HG03175 (cell line): ENCODE results near the gene ABCA13.

Source experiments
- ATAC-seq: cut with Tn5 transposase; IDR thresholded peaks from one replicate; pipeline ENCODE4 v1.9.1; 2021; ENCODE audit warnings: mild to moderate bottlenecking, moderate library complexity; ENCODE audit not compliant: unreplicated experiment

Gene ABCA13

DNA sequence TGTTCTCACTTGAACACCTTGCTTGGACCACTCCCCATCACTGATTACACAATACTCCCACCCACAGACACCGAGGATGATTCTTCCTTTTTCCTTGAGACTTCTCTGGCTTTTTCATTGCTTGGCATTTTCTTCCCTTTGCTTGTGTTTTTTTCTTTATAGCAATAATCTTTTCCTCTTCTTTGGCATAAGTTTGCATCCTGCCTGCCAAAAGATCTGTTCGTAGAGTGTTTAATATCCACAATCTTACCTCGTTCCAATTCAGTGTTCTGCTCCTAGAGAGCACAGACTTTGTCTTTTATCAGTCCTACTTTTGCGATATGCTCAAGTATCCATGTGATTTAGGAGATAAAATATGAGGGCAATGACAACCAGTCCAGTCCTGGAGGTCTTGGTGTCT is 449.8 kb downstream of the ABCA13 start:
- ATAC-seq: no peak

DNA sequence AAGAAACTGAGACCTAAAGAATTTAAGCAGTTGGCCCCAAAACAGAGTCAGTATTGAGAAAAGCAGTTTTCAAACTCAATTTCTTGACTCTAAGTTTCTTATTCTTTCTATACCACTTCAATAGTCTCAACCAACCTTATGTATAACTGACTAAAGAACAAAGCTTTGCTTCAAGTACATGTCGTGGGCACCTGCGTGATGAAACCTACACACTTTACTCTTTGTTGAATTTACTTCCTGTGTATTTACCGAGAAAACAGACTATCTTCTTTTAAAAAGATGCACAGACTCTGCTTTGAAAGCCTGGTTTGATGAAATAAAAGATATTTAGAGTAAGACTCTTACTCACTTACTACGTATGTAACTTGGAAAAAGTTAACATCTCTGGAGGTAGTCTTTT is 455.9 kb downstream of the ABCA13 start:
- no peak for ATAC-seq

DNA sequence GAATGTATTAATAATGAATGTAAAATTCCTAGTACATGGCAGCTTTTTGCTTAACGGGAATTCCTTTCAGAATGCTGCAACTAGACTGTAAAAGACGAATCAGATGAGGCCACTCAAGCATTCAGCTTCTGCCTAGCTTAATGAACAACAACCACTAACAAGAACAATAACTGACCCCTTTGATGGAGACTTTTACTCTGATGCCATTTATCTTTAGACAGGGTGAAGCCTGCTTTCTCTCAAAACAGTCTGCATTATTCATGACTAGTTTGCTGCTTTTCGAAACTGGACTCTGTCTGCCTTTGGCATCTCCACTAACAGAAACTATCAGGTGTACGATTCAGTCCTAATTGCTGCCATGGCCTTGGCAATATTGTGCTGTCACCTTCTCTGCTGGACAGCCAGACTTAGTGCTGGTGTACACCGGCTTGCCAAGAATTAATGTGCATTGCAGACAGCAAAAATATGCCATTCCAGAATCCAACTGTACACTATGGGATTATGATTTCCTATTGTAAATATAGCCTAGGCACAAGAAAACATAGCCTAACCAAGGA is 457.6 kb downstream of the ABCA13 start:
- ATAC-seq: no peak

DNA sequence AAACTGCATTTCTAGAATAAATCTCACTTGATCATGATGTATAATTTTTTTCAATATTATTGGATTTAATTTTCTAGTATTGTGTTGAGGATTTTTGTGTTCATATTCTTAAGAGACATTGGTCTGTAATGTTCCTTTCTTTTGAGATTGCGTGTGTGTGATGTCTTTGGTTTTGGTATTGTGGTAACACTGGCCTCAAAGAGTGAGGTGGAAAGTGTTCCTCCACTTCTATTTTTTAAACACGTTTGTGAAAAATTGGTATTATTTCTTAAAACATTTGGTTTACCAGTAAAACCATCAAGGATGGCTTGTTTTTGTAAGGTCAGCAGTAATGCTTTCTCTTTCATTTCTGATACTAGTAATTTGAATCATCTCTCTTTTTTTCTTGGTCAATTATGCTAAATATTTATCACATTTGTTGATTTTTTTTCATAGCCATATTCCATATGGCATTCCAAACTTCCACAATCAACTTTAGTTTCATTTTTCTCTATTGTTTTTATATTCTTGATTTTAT is 462.9 kb downstream of the ABCA13 start:
- ATAC-seq: no peak

DNA sequence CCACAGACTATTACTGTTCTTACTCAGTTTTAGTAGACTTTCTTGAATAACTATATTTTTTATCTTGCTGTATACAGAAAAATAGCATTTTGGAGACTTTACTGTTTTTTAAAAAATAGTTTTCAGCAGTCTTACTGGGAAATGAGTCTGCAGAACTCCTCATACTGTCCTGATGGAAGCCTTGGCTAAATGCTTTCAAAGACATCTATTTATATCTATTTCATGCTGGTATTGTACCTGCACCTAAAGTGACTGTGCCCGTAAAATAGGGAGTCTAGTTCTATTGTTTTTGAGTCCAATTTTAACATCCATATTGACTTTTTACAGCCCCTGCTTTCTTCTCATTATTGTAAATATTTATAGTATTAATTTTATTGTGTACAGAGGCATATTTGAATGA is 464.5 kb downstream of the ABCA13 start:
- ATAC-seq: no peak

DNA sequence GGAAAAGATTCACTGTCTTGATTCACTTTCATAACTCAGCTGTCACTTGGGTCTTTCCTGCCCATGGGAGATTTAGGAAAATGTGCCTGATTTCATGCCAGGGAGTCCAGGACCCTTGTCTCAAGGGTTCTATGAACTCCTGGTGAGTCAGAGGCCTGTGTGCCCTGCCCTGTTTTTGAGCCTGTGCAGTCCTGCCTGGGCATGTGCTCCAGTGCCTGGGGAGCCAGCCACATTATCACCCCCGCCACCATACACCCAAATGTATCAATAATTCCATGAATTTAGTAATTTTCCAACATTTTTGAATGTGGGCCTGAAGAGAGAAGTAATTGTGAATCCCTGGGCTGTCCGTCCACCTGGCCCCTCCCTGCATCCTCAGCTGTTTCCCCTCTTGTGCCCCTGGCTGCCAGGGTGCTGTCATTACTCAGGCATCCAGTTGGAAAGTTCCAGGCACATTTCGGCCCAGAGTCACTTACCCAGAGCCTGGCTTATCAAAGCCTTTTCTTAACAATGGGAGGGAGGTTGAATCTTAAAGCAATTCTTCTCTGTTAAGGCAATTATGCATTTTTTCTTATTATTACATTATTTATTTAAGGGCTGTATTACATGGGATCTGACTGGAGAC is 465.2 kb downstream of the ABCA13 start:
- no peak for ATAC-seq

DNA sequence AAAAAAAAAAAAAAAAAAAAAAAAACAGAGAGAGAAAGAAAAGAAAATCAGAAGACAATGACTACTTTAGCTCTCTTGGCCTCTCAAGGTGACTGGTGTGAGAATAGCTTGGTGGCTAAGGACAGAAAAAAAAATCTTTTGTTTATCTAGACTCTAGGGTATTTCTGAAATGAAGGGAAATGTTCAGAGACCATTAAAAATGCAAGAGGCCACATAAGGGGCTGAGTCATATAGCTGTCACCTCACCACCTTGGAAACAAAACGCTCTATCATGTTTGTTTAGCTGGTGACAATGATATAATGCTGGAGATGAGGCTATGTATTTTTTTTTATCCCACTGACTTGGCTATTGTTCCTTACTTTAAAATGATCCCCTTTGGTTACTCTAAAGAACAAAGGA is 466.1 kb downstream of the ABCA13 start:
- ATAC-seq: no peak

DNA sequence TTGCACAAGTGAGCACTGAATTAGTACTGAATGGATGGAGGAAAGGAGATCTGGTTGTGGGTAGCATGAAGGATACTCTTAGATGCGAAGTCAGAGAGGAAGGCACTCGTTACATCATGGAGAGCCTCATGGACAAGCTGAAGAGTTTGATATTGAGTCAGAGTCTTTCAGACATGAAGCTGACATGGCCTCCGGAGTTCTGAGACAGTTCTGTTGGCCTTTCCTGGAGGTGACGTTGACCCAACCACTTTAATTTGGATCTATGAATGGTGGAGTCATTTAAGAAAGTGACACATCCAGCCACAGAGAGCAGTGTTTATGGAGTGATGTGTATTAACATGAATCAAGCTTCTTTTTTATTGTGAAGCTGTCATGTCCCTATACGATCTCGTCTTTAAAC is 466.8 kb downstream of the ABCA13 start:
- ATAC-seq: no peak

DNA sequence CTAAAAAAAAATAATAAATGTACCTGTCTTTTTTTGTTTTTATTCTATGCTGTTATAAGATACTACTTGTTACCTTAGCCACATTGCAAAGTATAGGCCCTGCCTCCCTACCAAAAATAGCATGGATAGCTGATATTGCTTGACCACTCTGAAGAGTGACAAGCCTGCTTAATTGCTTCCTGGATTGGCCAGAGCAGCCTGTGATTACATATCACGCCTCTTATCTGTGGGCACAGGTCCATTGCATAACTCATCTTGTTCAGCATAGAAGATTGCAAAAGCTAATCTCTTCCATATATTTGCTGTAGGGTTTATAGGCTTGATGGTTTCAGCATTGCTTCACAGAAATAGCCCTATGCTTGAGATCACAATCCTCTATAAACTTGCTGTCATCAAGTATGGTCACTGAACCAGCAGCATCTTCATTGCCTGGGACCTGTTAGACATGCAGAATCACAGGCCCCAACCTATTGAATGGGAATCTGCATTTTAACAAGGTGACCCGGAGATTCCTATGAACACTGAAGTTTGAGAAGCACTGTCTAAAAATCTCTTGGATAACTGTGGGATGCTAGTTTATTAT is 472.3 kb downstream of the ABCA13 start:
- no peak for ATAC-seq

DNA sequence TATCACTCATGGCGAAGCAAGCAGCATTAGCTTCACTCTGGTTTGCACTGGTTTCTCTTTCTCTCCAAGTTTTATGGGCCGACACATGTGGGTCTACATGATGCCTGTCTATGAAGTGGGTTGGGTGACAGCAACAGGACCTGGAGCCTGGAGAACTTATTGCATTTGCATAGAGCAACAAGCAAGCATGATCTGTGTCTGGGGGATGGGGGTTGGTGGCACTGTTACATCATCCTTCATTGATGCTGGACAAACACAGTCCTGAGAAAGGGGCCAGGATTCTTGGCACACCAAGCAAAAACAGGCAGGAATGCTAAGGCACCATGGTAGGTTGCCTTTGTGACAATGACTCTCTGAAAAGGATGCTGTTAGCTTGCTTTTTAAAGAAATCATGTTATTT is 486.9 kb downstream of the ABCA13 start:
- ATAC-seq: no peak

DNA sequence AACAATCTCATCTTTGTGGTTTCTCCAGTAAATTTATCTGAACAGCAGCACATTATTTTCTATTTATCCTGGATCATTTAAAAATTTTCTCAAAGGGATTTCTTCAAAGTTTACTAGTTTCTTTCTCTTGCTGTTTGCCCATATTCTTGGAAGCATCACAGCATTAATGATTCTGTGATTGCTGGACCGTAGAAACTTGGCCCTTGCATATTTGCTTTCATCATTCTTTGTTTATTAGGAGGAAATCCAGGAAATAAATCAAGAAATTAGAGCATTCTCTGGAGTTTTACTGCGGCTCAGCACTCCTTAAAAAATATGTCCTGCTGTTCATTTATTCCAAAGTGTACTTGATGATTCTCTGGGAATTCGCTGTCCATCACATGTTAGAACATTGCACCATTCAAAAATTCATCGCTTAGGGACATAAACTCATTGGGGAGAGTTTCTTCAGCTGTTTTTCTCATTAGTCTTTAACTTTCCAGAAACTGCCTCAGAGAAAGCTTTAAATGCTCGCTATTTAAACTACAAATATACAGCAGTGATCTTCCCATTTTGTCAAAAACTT is 489.1 kb downstream of the ABCA13 start:
- ATAC-seq: no peak

DNA sequence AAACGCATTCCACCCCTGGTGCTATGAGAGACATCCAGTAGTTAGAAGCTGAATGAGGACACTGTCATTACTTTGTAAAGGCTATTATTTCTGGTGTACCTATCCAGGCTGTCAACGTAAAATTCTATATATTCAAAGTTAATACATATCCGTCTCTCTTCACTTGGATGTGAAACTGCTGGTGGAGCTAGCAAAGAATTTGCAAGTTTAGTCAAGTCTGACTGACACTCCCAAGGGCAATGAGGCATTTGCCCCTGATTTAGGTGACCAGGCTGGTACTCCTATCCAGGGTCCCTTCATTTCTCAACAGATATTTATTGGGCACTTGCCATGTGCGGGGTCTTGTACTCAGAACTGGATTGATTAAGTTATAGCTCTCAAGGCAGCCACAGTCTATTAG is 493.0 kb downstream of the ABCA13 start:
- ATAC-seq: no peak

DNA sequence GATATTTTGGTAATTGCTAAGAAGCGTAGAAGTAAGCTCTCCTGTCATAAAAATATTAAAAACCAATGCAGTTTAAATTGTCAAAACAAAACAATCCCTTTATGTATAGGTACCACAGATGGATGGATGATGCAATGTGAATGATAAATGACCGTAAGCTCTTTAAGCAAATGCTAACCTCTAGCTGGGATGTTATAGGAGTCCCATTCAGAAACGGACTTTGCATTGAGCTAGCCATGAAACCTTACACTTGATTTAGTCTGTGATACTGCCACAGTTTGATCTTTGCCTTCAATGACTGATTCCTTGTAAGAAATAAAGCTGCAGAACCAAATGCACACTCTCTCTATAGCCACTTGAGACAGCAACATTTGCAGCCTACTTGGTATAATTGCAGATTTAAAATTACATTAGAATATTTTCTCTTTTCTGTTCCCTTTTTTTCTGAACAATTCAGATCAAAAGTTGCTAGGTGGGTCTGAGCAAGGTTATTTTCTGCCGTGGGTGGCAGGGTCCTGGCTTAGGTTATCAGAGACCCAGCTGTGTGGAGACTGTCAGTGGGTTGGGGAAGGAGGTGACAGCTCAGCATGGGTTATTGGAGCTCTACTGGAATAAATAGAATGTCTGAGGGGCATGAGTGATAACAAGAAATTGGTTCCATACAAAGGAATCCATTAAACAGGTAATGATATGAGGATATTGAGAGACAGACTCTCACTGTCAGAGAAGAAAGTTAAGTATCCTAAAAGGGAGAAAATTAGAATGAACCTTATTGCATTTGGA is 494.3 kb downstream of the ABCA13 start:
- ATAC-seq: no peak

DNA sequence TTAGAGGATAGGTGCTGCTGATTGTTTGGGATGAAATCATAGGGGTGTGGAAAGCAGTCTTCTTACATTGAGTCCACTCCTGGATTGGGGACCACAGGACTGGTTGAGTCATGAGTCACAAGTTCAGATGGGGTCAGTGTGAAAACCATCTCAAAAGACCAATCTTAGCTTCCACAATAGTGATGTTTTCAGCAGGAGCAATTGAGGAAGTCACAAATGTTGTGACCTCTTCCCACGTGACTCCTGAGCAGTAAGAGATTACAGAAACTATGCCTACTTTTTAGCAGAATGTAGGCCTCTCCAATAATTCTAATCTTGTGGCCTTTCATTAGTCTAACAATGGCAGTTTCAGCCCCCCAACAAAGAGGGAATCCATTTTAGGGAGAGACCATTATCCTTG is 496.1 kb downstream of the ABCA13 start:
- ATAC-seq: no peak

DNA sequence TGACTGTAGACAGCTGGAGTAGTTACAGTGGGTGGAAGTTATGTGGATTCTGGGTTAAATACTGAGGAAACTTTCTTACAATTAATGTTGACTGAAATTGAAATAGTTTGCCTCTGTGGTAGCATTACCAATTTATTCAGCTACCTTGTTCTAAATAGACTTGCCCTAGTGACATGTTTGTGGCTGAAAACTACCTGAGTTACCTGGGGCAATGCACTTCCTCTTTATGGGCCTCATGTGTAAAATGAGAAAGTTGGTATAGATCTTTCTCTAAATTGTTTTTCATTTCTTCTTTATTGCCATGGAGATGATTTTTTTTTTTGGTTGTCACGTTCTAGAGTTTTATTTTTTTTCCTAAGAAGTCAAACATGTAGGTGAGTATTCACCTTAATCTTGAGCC is 500.4 kb downstream of the ABCA13 start:
- no peak for ATAC-seq

DNA sequence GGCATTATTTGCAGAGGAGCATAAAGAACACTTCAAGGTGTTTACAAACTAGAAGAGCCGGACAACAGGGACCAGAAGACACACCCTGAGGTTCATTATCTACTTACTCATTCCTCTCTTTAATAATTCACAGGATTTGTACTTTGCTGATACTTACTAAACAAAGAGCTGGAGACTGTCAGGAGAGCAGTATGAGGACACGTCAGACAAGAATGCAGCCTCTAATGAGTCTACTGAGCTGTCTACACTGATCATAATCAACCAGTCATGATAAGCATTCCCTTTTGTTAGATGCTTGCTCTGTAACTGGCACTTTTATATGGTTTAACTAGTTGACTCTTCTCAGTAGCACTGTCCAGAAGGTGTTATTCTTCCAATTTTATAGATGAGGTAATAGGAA is 509.7 kb downstream of the ABCA13 start:
- no peak for ATAC-seq

DNA sequence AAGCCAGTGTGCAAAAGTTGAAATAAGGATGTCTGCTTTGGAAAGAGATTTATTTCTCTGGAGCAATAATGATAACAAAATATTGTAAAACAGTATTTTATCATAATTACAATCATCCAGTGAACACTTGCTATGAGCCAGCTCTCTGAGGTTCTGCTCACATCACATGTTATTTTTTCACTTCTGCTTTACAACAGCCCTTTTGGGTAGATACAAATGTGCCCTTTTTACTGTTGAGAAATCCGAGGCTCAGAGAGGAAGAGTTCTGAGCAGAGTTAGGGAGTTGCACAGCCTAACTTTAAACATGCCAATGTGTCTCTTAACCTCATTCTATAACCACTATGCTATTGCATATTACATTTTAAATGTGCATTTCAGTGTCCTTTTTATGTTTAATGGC is 520.5 kb downstream of the ABCA13 start:
- no peak for ATAC-seq
